HL-60 (cell line): ENCODE results near the gene GNG12.

Source experiments
- CTCF ChIP-seq: IDR thresholded peaks from one replicate; pipeline ENCODE4 v1.5.1; 2011; ENCODE audit warnings: low read length, control low read depth, inconsistent platforms; ENCODE audit not compliant: insufficient read depth
- GABPA ChIP-seq: IDR thresholded peaks from 2 replicates; pipeline ENCODE4 v1.6.1; 2012; ENCODE audit warnings: low read depth

GRCh38 chr1:67780637-67781036, 52.6 kb downstream of the GNG12 start:
- no peak for TF ChIP-seq CTCF
- TF ChIP-seq GABPA: no peak
